ENCODE data around the gene PSME3IP1.

GRCh38 chr16:57159447-57159846 is 26.4 kb downstream of the PSME3IP1 start:
- no peak for TF ChIP-seq CTCF (IDR thresholded peaks at IDR 0.05)
- TF ChIP-seq POLR2A (IDR thresholded peaks at IDR 0.05) = no peak
